Hepatocyte (in vitro differentiated cells): ENCODE results near the gene DDX20. TPM values are rescaled to one million over a fixed set of nuclear protein-coding genes. Genes with fewer than 3 reads are reported as not detected.

ENCODE experiments used
- DNase-seq: peaks from one replicate; pipeline ENCODE4 v3.0.0-alpha.2; 2016; ENCODE audit warnings: low spot score
- H2AFZ ChIP-seq: fragments of 200-600 bp; sonication (generic); 2 replicates; pipeline ENCODE4 v1.6.0; 2016; ENCODE audit warnings: antibody characterized with exemption, mild to moderate bottlenecking
- H3K27ac ChIP-seq: fragments of 200-600 bp; sonication (generic); 2 replicates; pipeline ENCODE4 v1.5.1; 2016; ENCODE audit warnings: mild to moderate bottlenecking
- H3K27me3 ChIP-seq: fragments of 200-600 bp; sonication (generic); 2 replicates; pipeline ENCODE4 v1.6.1; 2016
- H3K36me3 ChIP-seq: fragments of 200-600 bp; sonication (generic); replicated peaks from 2 replicates; pipeline ENCODE4 v1.5.1; 2016; ENCODE audit warnings: low read depth; ENCODE audit not compliant: insufficient read depth
- H3K4me1 ChIP-seq: fragments of 200-600 bp; sonication (generic); 2 replicates; pipeline ENCODE4 v1.5.1; 2016; ENCODE audit warnings: mild to moderate bottlenecking, moderate library complexity; ENCODE audit not compliant: insufficient read depth
- H3K4me2 ChIP-seq: fragments of 200-600 bp; sonication (generic); 2 replicates; pipeline ENCODE4 v1.6.0; 2016
- H3K4me3 ChIP-seq: fragments of 200-600 bp; sonication (generic); 2 replicates; pipeline ENCODE4 v1.5.1; 2016; ENCODE audit warnings: mild to moderate bottlenecking
- H3K79me2 ChIP-seq: fragments of 200-600 bp; sonication (generic); 2 replicates; pipeline ENCODE4 v1.6.0; 2017; ENCODE audit warnings: mild to moderate bottlenecking
- H3K9me2 ChIP-seq: fragments of 200-600 bp; sonication (generic); replicated peaks from 2 replicates; pipeline ENCODE4 v1.6.0; 2017; ENCODE audit warnings: mild to moderate bottlenecking; ENCODE audit not compliant: insufficient read depth
- H3K9me3 ChIP-seq: fragments of 200-600 bp; sonication (generic); 2 replicates; pipeline ENCODE4 v1.5.1; 2016; ENCODE audit warnings: low read depth, mild to moderate bottlenecking
- H4K20me1 ChIP-seq: fragments of 200-600 bp; sonication (generic); 2 replicates; pipeline ENCODE4 v1.6.0; 2016; ENCODE audit warnings: mild to moderate bottlenecking; ENCODE audit not compliant: insufficient read depth, poor library complexity, severe bottlenecking
- CTCF ChIP-seq: fragments of 200-600 bp; sonication (generic); IDR thresholded peaks from 2 replicates; pipeline ENCODE4 v1.5.1; 2016; ENCODE audit warnings: antibody characterized with exemption, mild to moderate bottlenecking; ENCODE audit not compliant: poor library complexity
- EZH2 ChIP-seq: fragments of 200-600 bp; sonication (generic); IDR thresholded peaks from 2 replicates; pipeline ENCODE4 v1.6.1; 2016; ENCODE audit warnings: antibody characterized with exemption, mild to moderate bottlenecking, borderline replicate concordance
- EZH2phosphoT487 ChIP-seq: fragments of 200-600 bp; sonication (generic); IDR thresholded peaks from one replicate; pipeline ENCODE4 v1.6.1; 2018; ENCODE audit warnings: antibody characterized with exemption, mild to moderate bottlenecking, low read depth, moderate library complexity; ENCODE audit not compliant: unreplicated experiment, severe bottlenecking
- WGBS: methylation state at CpG from one replicate; pipeline ENCODE4 v1.1.6; 2016; ENCODE audit warnings: low lambda C conversion rate; ENCODE audit errors: missing lambda C conversion rate; 5-methylcytosine and 5-hydroxymethylcytosine counted together
- polyA plus RNA-seq: library from polyadenylated mRNA; unstranded; fragments of >200 nt; fragmentation: Nextera tagmentation; extraction: Ambion mirVana; gene quantifications from 2 replicates; pipeline ENCODE4 v1.2.1, GENCODE V29; 2016
- total RNA-seq: library from RNA; depleted of rRNA; stranded (reverse); fragments of >200 nt; gene quantifications from 2 replicates; pipeline ENCODE4 v1.2.3, GENCODE V29; 2014

DDX20 gene
- total and polyA plus RNA-seq, 2 experiments from 2014 or later, result 6.7 to 19.4 TPM

GRCh38 chr1:111727056-111727455, 28.6 kb upstream of the DDX20 start:
- Histone ChIP-seq H3K27me3 (no peaks in the 10 kb centered on the region), H3K36me3 (no peaks in the 10 kb centered on the region), H3K9me3 (no peaks in the 10 kb centered on the region), H3K4me3 (no peak overlapping the region), H3K4me2 (no peak overlapping the region), H2AFZ (no peak overlapping the region), H3K27ac (no peak overlapping the region), H3K4me1 (no peaks in the 10 kb centered on the region), H3K79me2 (no peaks in the 10 kb centered on the region), H4K20me1 (no peaks in the 10 kb centered on the region), H3K9me2 (no peaks in the 10 kb centered on the region)
- no peak for DNase-seq
- no peak for TF ChIP-seq CTCF
- no peak for TF ChIP-seq EZH2
- TF ChIP-seq EZH2phosphoT487, result no peak
- WGBS, result 93% methylated on average over 18 of the region's 18 CpGs

GRCh38 chr1:111729271-111729921, 26.3 kb upstream of the DDX20 start:
- peaks cover 8% of the 10 kb centered on the region for H3K4me1 ChIP-seq
- H2AFZ ChIP-seq, result no peak overlapping the region
- H3K4me3 ChIP-seq, result no peak overlapping the region
- WGBS, result 74% methylated on average over 8 of the region's 8 CpGs
- no peaks in the 10 kb centered on the region for H3K36me3 ChIP-seq
- H3K27me3 ChIP-seq, result no peaks in the 10 kb centered on the region
- H3K9me3 ChIP-seq, result no peaks in the 10 kb centered on the region
- TF ChIP-seq EZH2 (no peak), EZH2phosphoT487 (no peak), CTCF (no peak)
- no peaks in the 10 kb centered on the region for H3K79me2 ChIP-seq
- H3K27ac ChIP-seq, result no peak overlapping the region
- no peaks in the 10 kb centered on the region for H3K9me2 ChIP-seq
- no peaks in the 10 kb centered on the region for H4K20me1 ChIP-seq
- H3K4me2 ChIP-seq, result no peak overlapping the region
- no peak for DNase-seq

GRCh38 chr1:111729946-111730681, 25.6 kb upstream of the DDX20 start:
- Histone ChIP-seq H3K9me2 (no peaks in the 10 kb centered on the region), H3K27ac (no peak overlapping the region), H3K4me3 (no peak overlapping the region), H3K9me3 (no peaks in the 10 kb centered on the region), H3K27me3 (no peaks in the 10 kb centered on the region), H3K79me2 (no peaks in the 10 kb centered on the region), H3K4me2 (no peak overlapping the region), H2AFZ (no peak overlapping the region), H3K4me1 (peaks cover 8% of the 10 kb centered on the region), H3K36me3 (no peaks in the 10 kb centered on the region), H4K20me1 (no peaks in the 10 kb centered on the region)
- WGBS, result 67% methylated on average over 7 of the region's 7 CpGs
- DNase-seq, result no peak
- TF ChIP-seq CTCF (no peak), EZH2phosphoT487 (no peak), EZH2 (no peak)
